Neural cell (in vitro differentiated cells): Measurements from ENCODE around the gene RPE65. TPM values are rescaled to one million over a fixed set of nuclear protein-coding genes. Genes with fewer than 3 reads are reported as not detected.

Source experiments
- H2AFZ ChIP-seq: fragments of 200-600, 300-800 bp; sonication (generic), shearing (Covaris generic); 2 replicates; pipeline ENCODE4 v1.6.0; 2014; ENCODE audit warnings: low read depth, mild to moderate bottlenecking, antibody characterized with exemption, low read length, moderate library complexity
- H3F3A ChIP-seq: fragments of 200-600 bp; shearing (Covaris generic); 2 replicates; pipeline ENCODE4 v1.6.1; 2016; ENCODE audit warnings: mild to moderate bottlenecking, moderate library complexity, mixed read lengths, antibody characterized with exemption, low read length; ENCODE audit not compliant: insufficient read depth, poor library complexity, severe bottlenecking
- H3K27ac ChIP-seq: fragments of 200-600, 300-800 bp; sonication (generic), shearing (Covaris generic); 2 replicates; pipeline ENCODE4 v1.5.1; 2014; ENCODE audit warnings: mild to moderate bottlenecking, low read length, moderate library complexity
- H3K27me3 ChIP-seq: fragments of 300-800, 200-600 bp; sonication (generic), shearing (Covaris generic); 2 replicates; pipeline ENCODE4 v1.6.0; 2014; ENCODE audit warnings: mild to moderate bottlenecking, low read depth, low read length, moderate library complexity; ENCODE audit not compliant: insufficient read depth
- H3K36me3 ChIP-seq: fragments of 300-800, 200-600 bp; sonication (generic), shearing (Covaris generic); 2 replicates; pipeline ENCODE4 v1.5.1; 2014; ENCODE audit warnings: mild to moderate bottlenecking, antibody characterized with exemption, low read length, moderate library complexity; ENCODE audit not compliant: insufficient read depth
- H3K4me2 ChIP-seq: fragments of 300-800, 200-600 bp; sonication (generic), shearing (Covaris generic); 2 replicates; pipeline ENCODE4 v1.6.0; 2014; ENCODE audit warnings: mild to moderate bottlenecking, low read length
- H3K4me3 ChIP-seq: fragments of 300-800, 200-600 bp; sonication (generic), shearing (Covaris generic); 2 replicates; pipeline ENCODE4 v1.5.1; 2014; ENCODE audit warnings: mild to moderate bottlenecking, low read length, moderate library complexity
- H3K79me2 ChIP-seq: fragments of 200-600 bp; shearing (Covaris generic); replicated peaks from 2 replicates; pipeline ENCODE4 v1.6.0; 2014; ENCODE audit warnings: mild to moderate bottlenecking, low read length, moderate library complexity; ENCODE audit not compliant: insufficient read depth
- H3K9ac ChIP-seq: fragments of 300-800, 200-600 bp; sonication (generic), shearing (Covaris generic); 2 replicates; pipeline ENCODE4 v1.6.1; 2016; ENCODE audit warnings: mild to moderate bottlenecking, low read length, mixed read lengths
- H3K9me2 ChIP-seq: fragments of 200-600 bp; shearing (Covaris generic); 2 replicates; pipeline ENCODE4 v1.6.1; 2016; ENCODE audit warnings: mild to moderate bottlenecking, low read length, mixed read lengths; ENCODE audit not compliant: insufficient read depth
- H3K9me3 ChIP-seq: fragments of 200-600, 300-800 bp; sonication (generic), shearing (Covaris generic); 2 replicates; pipeline ENCODE4 v1.6.1; 2016; ENCODE audit warnings: mild to moderate bottlenecking, mixed run types, low read length, moderate library complexity, mixed read lengths
- H4K20me1 ChIP-seq: fragments of 200-600 bp; shearing (Covaris generic); 2 replicates; pipeline ENCODE4 v1.6.1; 2016; ENCODE audit warnings: mild to moderate bottlenecking, mixed run types; ENCODE audit not compliant: insufficient read depth
- CTCF ChIP-seq: fragments of 450-650 bp; IDR thresholded peaks from 2 replicates; pipeline ENCODE4 v1.5.1; 2014; ENCODE audit warnings: antibody characterized with exemption, mild to moderate bottlenecking, moderate library complexity; ENCODE audit not compliant: poor library complexity, severe bottlenecking
- EP300 ChIP-seq: fragments of 450-650 bp; conservative IDR thresholded peaks from 2 replicates; pipeline ENCODE4 v1.6.1; 2014; ENCODE audit warnings: antibody characterized with exemption, mild to moderate bottlenecking, moderate library complexity; ENCODE audit not compliant: poor library complexity, severe bottlenecking
- EZH2 ChIP-seq: fragments of 200-600, 300-800 bp; shearing (Covaris generic), sonication (generic); IDR thresholded peaks from 2 replicates; pipeline ENCODE4 v1.6.1; 2014; ENCODE audit warnings: antibody characterized with exemption, low read length, borderline replicate concordance, mild to moderate bottlenecking; ENCODE audit not compliant: insufficient read depth, poor library complexity, severe bottlenecking
- MXI1 ChIP-seq: fragments of 450-650 bp; conservative IDR thresholded peaks from 2 replicates; pipeline ENCODE4 v1.6.1; 2014; ENCODE audit warnings: antibody characterized with exemption, mild to moderate bottlenecking; ENCODE audit not compliant: poor library complexity, severe bottlenecking
- POLR2AphosphoS5 ChIP-seq: IDR thresholded peaks from 2 replicates; pipeline ENCODE4 v1.6.1; 2012
- RAD21 ChIP-seq: fragments of 450-650 bp; conservative IDR thresholded peaks from 2 replicates; pipeline ENCODE4 v1.6.1; 2014; ENCODE audit warnings: antibody characterized with exemption, mild to moderate bottlenecking, moderate library complexity
- REST ChIP-seq: IDR thresholded peaks from 2 replicates; pipeline ENCODE4 v1.6.1; 2012; ENCODE audit warnings: borderline replicate concordance
- SMC3 ChIP-seq: fragments of 450-650 bp; conservative IDR thresholded peaks from 2 replicates; pipeline ENCODE4 v1.6.1; 2014; ENCODE audit warnings: antibody characterized with exemption, mild to moderate bottlenecking, moderate library complexity; ENCODE audit not compliant: poor library complexity
- TAF1 ChIP-seq: IDR thresholded peaks from 2 replicates; pipeline ENCODE4 v1.6.1; 2012; ENCODE audit warnings: low read depth
- polyA plus RNA-seq: library from polyadenylated mRNA; depleted of rRNA; stranded (reverse); fragments of >200 nt; gene quantifications from 2 replicates; pipeline ENCODE4 v1.2.3, GENCODE V29; 2014

The RPE65 gene
- polyA plus RNA-seq, 1 donor from 2014 or later = not detected

- Histone ChIP-seq H3K79me2 (no peaks in the 10 kb centered on the region), H3K9me2 (no peaks in the 10 kb centered on the region), H3K9ac (no peak overlapping the region), H3K27ac (no peak overlapping the region), H2AFZ (no peak overlapping the region), H3K36me3 (no peaks in the 10 kb centered on the region), H4K20me1 (no peaks in the 10 kb centered on the region), H3K4me2 (no peak overlapping the region), H3K9me3 (no peaks in the 10 kb centered on the region), H3K27me3 (no peaks in the 10 kb centered on the region), H3F3A (no peaks in the 10 kb centered on the region), H3K4me3 (no peak overlapping the region)
- TF ChIP-seq POLR2AphosphoS5 = no peak
- no peak for TF ChIP-seq EP300
- no peak for TF ChIP-seq REST
- no peak for TF ChIP-seq SMC3
- no peak for TF ChIP-seq MXI1
Measured at GRCh38 chr1:68426594-68426993, 23.2 kb downstream of the RPE65 start.

- TF ChIP-seq POLR2AphosphoS5 (no peak), CTCF (no peak), REST (no peak), MXI1 (no peak), TAF1 (no peak), EP300 (no peak), RAD21 (no peak), SMC3 (no peak), EZH2 (no peak)
- Histone ChIP-seq H3K9ac (no peak overlapping the region), H3K4me2 (no peak overlapping the region), H3K27ac (no peak overlapping the region), H3K9me3 (no peaks in the 10 kb centered on the region), H3K27me3 (no peaks in the 10 kb centered on the region), H3K36me3 (no peaks in the 10 kb centered on the region), H4K20me1 (no peaks in the 10 kb centered on the region), H3K4me3 (no peak overlapping the region), H3F3A (no peaks in the 10 kb centered on the region), H3K79me2 (no peaks in the 10 kb centered on the region), H2AFZ (no peak overlapping the region), H3K9me2 (no peaks in the 10 kb centered on the region)
Measured at GRCh38 chr1:68421350-68421749, 28.4 kb downstream of the RPE65 start.
